B cell (primary cell): ENCODE measurements around the gene NPPB. TPM values are rescaled to one million over a fixed set of nuclear protein-coding genes. Genes with fewer than 3 reads are reported as not detected.

Experiments
- ATAC-seq: fragments of 200-7000 bp; cut with Tn5 transposase; one replicate; pipeline ENCODE4 v1.10.0; 2021; ENCODE audit warnings: low read depth, mild to moderate bottlenecking, moderate number of reproducible peaks, moderate library complexity
- CTCF ChIA-PET: fragments of 350-600 bp; sonication (Branson Sonifier 250); formaldehyde crosslinking; loops from one replicate; lab custom pipeline; 2021; ENCODE audit warnings: antibody characterized with exemption, inconsistent platforms; lab: Charles Lee
- POLR2A ChIA-PET: fragments of 350-600 bp; sonication (Branson Sonifier 250); formaldehyde crosslinking; loops from one replicate; lab custom pipeline; 2021; ENCODE audit warnings: antibody characterized with exemption; lab: Charles Lee
- DNase-seq: peaks from one replicate; pipeline ENCODE4 v3.0.0; 2013
- H2AFZ ChIP-seq: 2 replicates; pipeline ENCODE4 v1.6.1; 2012; ENCODE audit warnings: mild to moderate bottlenecking, low read depth, low read length; ENCODE audit not compliant: insufficient read depth, poor library complexity, severe bottlenecking
- H3K27ac ChIP-seq, 2 donors: 1 replicate in 1 of 2; 2 replicates in 1 of 2; pipeline ENCODE4 v1.5.1; 2012 to 2013; ENCODE audit warnings: low read length in 2 of 2, mild to moderate bottlenecking in 2 of 2, moderate library complexity in 1 of 2
- H3K27me3 ChIP-seq, 4 experiments: fragments of 200-600 bp in 1 of 4; sonication (generic) in 1 of 4; replicated peaks in 1 of 4; 1 replicate in 2 of 4; 2 replicates in 2 of 4; pipeline versions ENCODE4 v1.6.1 to v1.7.0; 2013 to 2016; ENCODE audit warnings: low read length in 3 of 4, mild to moderate bottlenecking in 2 of 4, mixed read lengths in 1 of 4, moderate library complexity in 1 of 4; ENCODE audit not compliant: insufficient read depth in 4 of 4, control insufficient read depth in 3 of 4; ENCODE audit errors: control extremely low read depth in 1 of 4
- H3K36me3 ChIP-seq, 2 experiments: replicated peaks in 1 of 2; 1 replicate in 1 of 2; 2 replicates in 1 of 2; pipeline versions ENCODE4 v1.6.1 to v1.7.1; 2013; ENCODE audit warnings: low read length in 1 of 2; ENCODE audit not compliant: insufficient read depth in 2 of 2, control insufficient read depth in 1 of 2; ENCODE audit errors: control extremely low read depth in 1 of 2, extremely low read depth in 1 of 2
- H3K4me1 ChIP-seq, 2 donors: fragments of 200-600 bp in 1 of 2; sonication (generic) in 1 of 2; 1 replicate in 1 of 2; 2 replicates in 1 of 2; pipeline versions ENCODE4 v1.5.1 to v1.6.1; 2013 to 2017; ENCODE audit warnings: low read length in 2 of 2; ENCODE audit not compliant: control insufficient read depth in 2 of 2, insufficient read depth in 2 of 2
- H3K4me2 ChIP-seq: replicated peaks from 2 replicates; pipeline ENCODE3; 2012; ENCODE audit warnings: mild to moderate bottlenecking, low read depth, low read length; ENCODE audit not compliant: poor library complexity, severe bottlenecking
- H3K4me3 ChIP-seq, 5 experiments: fragments of 200-600 bp in 1 of 5; sonication (generic) in 1 of 5; 1 replicate in 3 of 5; 2 replicates in 2 of 5; pipeline versions ENCODE4 v1.5.1 to v1.7.0; 2011 to 2016; ENCODE audit warnings: low read length in 4 of 5, mild to moderate bottlenecking in 4 of 5, low read depth in 2 of 5, control low read depth in 1 of 5, moderate library complexity in 1 of 5; ENCODE audit not compliant: insufficient read depth in 1 of 5; ENCODE audit errors: control extremely low read depth in 1 of 5, extremely low read depth in 1 of 5
- H3K79me2 ChIP-seq: fragments of 200-600 bp; sonication (generic); one replicate; pipeline ENCODE4 v1.6.0; 2016; ENCODE audit warnings: low read length; ENCODE audit not compliant: control insufficient read depth, insufficient read depth
- H3K9ac ChIP-seq: fragments of 200-600 bp; sonication (generic); 2 replicates; pipeline ENCODE4 v1.6.1; 2017; ENCODE audit warnings: mild to moderate bottlenecking, low read length, moderate library complexity
- H3K9me3 ChIP-seq, 3 donors: one replicate each; pipeline versions ENCODE4 v1.6.1 to v1.7.1; 2013; ENCODE audit warnings: low read length in 2 of 3; ENCODE audit not compliant: control insufficient read depth in 2 of 3, insufficient read depth in 1 of 3; ENCODE audit errors: control extremely low read depth in 1 of 3
- H4K20me1 ChIP-seq: 2 replicates; pipeline ENCODE4 v1.6.0; 2012; ENCODE audit warnings: mild to moderate bottlenecking, low read length; ENCODE audit not compliant: insufficient read depth, control insufficient read depth, poor library complexity, severe bottlenecking
- H3K27ac Mint-ChIP-seq: one replicate; pipeline ENCODE4 v1.8.0; 2021; ENCODE audit warnings: mixed read lengths
- H3K27me3 Mint-ChIP-seq: one replicate; pipeline ENCODE4 v1.8.0; 2021; ENCODE audit warnings: mixed read lengths
- H3K4me1 Mint-ChIP-seq: one replicate; pipeline ENCODE4 v1.8.0; 2021; ENCODE audit warnings: mixed read lengths
- H3K4me3 Mint-ChIP-seq: one replicate; pipeline ENCODE4 v1.8.0; 2021; ENCODE audit warnings: mixed read lengths
- H3K9me3 Mint-ChIP-seq: one replicate; pipeline ENCODE4 v1.8.0; 2022; ENCODE audit warnings: mixed read lengths; ENCODE audit not compliant: insufficient read depth
- EZH2 ChIP-seq: IDR thresholded peaks from 2 replicates; pipeline ENCODE4 v1.6.1; 2012; ENCODE audit warnings: borderline replicate concordance, low read depth, mild to moderate bottlenecking, moderate library complexity, low read length; ENCODE audit not compliant: insufficient read depth, poor library complexity, severe bottlenecking
- WGBS: methylation state at CpG from one replicate; pipeline ENCODE4 v1.1.5; 2013; ENCODE audit warnings: missing lambda C conversion rate; ENCODE audit not compliant: insufficient coverage; 5-methylcytosine and 5-hydroxymethylcytosine counted together
- intact Hi-C: fragments of 100-400 bp; cut with micrococcal nuclease; formaldehyde crosslinking; loops from one replicate; pipeline ENCODE4 v1.10.0; 2022
- polyA plus RNA-seq: library from polyadenylated mRNA; depleted of rRNA; stranded (reverse); fragments of >200 nt; gene quantifications from 2 replicates; pipeline ENCODE4 v1.2.3, GENCODE V29; 2012
- total RNA-seq, 2 donors: library from RNA; stranded (reverse); fragments of 120-200 nt in 1 of 2; gene quantifications; 1 replicate in 1 of 2; 2 replicates in 1 of 2; pipeline versions ENCODE4 v1.2.3 to v1.2.4, GENCODE V29; 2013 to 2022
- TF ChIP-seq, protein P1 (sequence below): fragments of 200-600 bp; IDR thresholded peaks from one replicate; pipeline ENCODE4 v1.8.0; 2022; ENCODE audit warnings: antibody characterized with exemption, mild to moderate bottlenecking

NPPB gene
- total and polyA plus RNA-seq, 2 donors (not counting 1 experiment from before 2014, with no cell fraction given): not detected

DNA sequence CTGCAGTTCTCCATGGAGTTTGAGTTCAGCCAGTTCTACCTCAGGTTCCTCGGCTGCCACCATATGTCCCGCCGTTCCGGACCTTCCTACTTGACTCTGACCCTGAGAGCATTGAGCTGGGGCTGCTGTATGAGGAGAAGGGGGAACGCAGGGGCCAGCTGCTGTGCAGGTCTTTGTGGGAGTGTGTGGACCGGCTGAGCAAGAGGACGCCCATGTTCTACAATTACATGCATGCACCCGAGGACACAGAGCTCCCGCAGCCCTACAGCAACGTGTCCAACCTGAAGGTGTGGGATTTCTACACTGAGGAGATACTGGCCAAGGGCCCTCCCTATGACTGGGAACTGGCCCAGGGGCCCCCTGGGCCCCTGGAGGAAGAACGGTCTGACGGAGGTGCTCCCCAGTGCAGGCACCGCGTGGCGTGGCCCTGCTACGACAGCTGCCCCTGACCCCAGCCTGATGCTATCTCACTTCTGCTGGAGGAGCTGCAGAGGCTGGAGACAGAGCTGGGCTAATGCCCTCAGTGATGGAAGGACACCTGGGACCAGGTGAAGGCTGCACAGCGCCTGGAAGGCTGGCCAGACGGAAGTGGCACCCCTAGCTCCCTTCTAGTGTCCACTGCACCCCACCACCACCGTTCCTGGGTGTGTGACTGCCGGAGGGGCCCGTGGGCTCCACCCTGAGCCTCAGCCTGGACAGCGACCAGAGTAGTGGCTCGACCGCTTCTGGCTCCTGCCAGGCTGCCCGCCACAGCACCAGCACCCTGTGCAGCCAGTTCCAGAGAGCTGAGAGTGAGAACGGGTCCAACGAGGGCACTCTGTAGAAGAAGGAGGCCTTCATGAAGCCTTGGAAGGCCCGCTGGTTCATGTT lies 20.8 kb upstream of the NPPB start:
- WGBS: 92% methylated on average over 28 of the region's 28 CpGs
- no peaks in the 10 kb centered on the region for H4K20me1 ChIP-seq
- H3K9me3 ChIP-seq: peaks cover 0 to 3% (median 0%) of the 10 kb centered on the region in 3 donors
- no peak overlapping the region for H3K9ac ChIP-seq
- no peaks in the 10 kb centered on the region for H3K4me1 ChIP-seq
- peaks cover 20% of the 10 kb centered on the region for H3K27me3 Mint-ChIP-seq
- CTCF ChIA-PET: no interaction called here
- H3K27me3 ChIP-seq: peaks cover 0 to 15% (median 0%) of the 10 kb centered on the region in 4 experiments
- H3K9me3 Mint-ChIP-seq: no peaks in the 10 kb centered on the region
- H3K4me3 Mint-ChIP-seq: no peak overlapping the region
- POLR2A ChIA-PET: no interaction called here
- H3K4me2 ChIP-seq: no peak overlapping the region
- no peaks in the 10 kb centered on the region for H3K4me1 Mint-ChIP-seq
- no peak overlapping the region for H3K4me3 ChIP-seq
- H3K79me2 ChIP-seq: no peaks in the 10 kb centered on the region
- DNase-seq: no peak
- H3K36me3 ChIP-seq: no peaks in the 10 kb centered on the region
- no peak overlapping the region for H2AFZ ChIP-seq
- TF ChIP-seq, protein P1, sequence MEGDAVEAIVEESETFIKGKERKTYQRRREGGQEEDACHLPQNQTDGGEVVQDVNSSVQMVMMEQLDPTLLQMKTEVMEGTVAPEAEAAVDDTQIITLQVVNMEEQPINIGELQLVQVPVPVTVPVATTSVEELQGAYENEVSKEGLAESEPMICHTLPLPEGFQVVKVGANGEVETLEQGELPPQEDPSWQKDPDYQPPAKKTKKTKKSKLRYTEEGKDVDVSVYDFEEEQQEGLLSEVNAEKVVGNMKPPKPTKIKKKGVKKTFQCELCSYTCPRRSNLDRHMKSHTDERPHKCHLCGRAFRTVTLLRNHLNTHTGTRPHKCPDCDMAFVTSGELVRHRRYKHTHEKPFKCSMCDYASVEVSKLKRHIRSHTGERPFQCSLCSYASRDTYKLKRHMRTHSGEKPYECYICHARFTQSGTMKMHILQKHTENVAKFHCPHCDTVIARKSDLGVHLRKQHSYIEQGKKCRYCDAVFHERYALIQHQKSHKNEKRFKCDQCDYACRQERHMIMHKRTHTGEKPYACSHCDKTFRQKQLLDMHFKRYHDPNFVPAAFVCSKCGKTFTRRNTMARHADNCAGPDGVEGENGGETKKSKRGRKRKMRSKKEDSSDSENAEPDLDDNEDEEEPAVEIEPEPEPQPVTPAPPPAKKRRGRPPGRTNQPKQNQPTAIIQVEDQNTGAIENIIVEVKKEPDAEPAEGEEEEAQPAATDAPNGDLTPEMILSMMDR: no peak
- TF ChIP-seq EZH2: no peak
- intact Hi-C loops: no loop called here
- no peak overlapping the region for H3K27ac ChIP-seq
- ATAC-seq: no peak
- no peak overlapping the region for H3K27ac Mint-ChIP-seq

DNA sequence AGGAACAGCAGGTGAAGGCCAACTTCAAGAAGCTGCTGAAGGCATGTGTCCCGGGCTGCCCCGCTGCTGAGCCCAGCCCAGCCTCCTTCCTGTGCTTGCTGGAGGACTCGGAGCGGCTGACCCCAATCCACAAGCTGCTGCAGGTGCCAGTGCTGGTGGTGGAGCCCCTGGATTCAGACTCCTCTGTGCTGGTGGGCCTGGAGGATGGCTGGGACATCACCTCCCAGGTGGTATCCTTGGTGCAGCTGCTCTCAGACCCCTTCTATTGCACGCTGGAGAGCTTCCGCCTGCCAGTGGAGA lies 20.1 kb upstream of the NPPB start:
- Histone ChIP-seq H3K36me3 (no peaks in the 10 kb centered on the region), H3K4me3 (no peak overlapping the region), H2AFZ (no peak overlapping the region), H3K9ac (no peak overlapping the region), H3K4me1 (no peaks in the 10 kb centered on the region), H3K4me2 (no peak overlapping the region), H3K27ac (no peak overlapping the region), H3K79me2 (no peaks in the 10 kb centered on the region), H3K27me3 (peaks cover 0 to 19% (median 0%) of the 10 kb centered on the region in 4 experiments), H4K20me1 (no peaks in the 10 kb centered on the region), H3K9me3 (peaks cover 0 to 3% (median 0%) of the 10 kb centered on the region in 3 donors)
- Mint-ChIP-seq H3K27me3 (peaks cover 22% of the 10 kb centered on the region), H3K27ac (no peak overlapping the region), H3K4me3 (no peak overlapping the region), H3K4me1 (no peaks in the 10 kb centered on the region), H3K9me3 (no peaks in the 10 kb centered on the region)
- CTCF ChIA-PET: no interaction called here
- WGBS: 84% methylated on average over 6 of the region's 6 CpGs
- POLR2A ChIA-PET: no interaction called here
- TF ChIP-seq, protein P1: no peak
- TF ChIP-seq EZH2: no peak
- DNase-seq: no peak
- intact Hi-C loops: no loop called here
- no peak for ATAC-seq
